AG20443 (cell line): ENCODE measurements around the gene THBS2.
A peak's percentile ranks its signal among the peaks of the same experiment; 100 is the strongest.
"Not testable (repeated sequence)": the region's sequence is repeated elsewhere in the genome, so short reads cannot be mapped to it uniquely, and the experiment has no call there.

Source experiments
- DNase-seq: peaks from one replicate; pipeline ENCODE4 v3.0.0; 2012; ENCODE audit warnings: low spot score, mixed read lengths

The THBS2 gene

DNA sequence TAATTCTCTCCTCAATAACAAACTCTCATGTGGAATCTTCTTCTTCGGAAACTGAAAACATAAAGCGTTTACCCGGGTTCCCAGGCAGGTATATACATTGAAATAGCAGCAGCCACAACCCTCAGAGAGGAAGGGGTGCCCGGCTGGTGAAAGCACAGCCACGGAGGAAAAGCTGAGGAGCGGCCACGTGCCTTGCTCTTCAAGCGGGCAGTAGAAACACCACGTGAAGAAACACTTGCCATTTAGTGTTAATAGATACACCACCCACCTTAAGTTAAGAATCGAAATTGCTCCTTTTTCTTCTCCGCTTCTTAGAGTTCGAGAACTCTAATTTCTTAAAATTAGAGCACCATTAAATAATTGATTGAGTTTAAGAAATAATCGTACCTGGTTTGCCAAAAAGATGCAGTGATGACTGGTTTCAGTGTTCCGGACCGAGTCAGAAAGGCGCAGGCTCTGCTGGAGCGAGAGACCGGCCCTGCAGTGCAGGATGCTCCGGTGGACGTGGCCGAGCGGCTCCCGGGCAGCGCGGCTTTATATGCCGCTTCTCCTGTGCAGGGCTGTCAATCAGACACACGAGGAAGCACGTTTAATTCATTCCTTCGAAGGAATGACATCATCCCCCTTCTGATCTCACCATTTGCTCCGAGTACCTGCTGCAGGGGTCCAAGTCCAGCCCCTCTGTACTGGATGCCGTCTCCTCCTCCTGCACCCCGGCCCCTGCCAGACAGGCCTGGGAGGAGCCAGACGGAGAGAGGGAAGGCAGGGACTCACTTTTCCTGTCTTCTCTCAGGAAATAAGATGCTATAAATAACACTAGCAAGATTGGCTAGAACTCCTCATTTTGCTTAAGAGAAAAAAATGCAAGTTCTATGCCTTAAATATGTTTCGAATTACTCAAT is at the start of gene THBS2:
Gene THBS2 (minus strand): TSS at position 510 of the 902 bp plus-strand sequence. CDS start 3,062 bp downstream, outside the sequence.
- DNase-seq: peak; percentile 90

DNA sequence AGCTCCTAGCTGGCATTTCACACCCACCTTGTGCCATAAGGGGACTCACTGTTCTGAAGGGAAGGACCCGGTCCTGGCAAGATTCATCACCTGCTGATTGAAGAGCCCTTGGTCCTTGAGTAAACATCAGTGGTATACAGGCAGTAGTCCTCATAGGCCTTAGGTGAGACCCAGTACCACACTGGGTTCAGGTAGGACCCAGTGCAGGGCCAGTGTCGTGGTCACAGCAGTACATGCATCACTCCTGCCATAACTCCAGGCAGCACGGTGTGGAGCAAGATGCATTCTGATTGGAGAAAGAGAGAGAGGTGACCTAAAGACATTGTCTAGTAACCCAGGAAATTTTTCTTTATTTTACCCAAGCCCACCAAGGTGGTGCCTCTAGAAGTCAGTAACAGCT is 49.1 kb upstream of the THBS2 start:
- no peak for DNase-seq

DNA sequence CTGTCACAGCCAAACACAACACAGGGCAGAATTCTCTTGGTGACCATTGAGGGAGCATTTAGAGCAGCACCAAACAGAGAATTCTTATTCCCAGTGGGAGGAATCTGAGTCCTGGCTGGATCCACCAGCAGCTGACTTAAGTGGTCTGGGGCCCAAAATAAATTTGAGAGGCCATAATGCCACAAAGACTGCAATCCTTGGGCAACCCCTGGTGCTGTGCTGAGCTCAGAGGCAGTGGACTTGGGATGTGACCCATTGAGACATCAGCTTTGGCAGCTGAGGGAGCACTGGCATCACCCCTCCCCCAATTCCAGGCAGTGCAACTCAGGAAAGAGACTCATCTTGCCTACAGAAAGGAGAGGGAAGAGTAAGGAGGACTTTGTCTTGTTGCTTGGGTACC is 48.6 kb upstream of the THBS2 start:
- no peak for DNase-seq

DNA sequence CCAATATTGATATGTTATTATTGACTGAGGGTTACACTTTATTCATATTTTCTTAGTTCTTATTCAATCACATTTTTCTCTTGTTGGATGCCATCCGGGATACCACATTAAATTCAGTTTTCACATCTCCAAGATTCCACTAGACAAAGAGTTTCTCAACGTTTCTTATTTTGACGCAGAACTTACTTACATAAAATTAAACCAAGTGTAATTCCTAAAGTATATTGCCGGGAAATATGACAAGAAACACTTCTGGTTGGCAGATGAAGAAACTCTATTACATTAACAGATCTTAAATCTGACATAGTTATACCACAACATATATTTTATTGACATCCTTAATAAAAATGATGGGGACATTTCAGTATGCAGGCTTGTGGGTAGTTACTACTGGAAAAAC is 47.3 kb upstream of the THBS2 start:
- no peak for DNase-seq

DNA sequence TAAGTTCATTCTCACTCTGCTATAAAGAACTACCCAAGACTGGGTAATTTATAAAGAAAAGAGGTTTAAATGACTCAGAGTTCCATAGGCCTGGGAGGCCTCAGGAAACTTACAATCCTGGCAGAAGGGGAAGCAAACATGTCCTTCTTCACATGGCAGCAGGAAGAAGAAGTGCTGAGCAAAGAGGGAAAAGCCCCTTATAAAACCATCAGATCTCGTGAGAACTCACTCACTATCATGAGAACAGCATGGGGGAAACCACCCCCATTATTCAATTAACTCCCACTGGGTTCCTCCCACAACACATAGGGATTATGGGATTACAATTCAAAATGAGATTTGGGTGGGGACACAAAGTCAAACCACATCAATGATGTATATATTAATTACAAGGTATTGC is 45.0 kb upstream of the THBS2 start:
- not testable (repeated sequence) for DNase-seq

DNA sequence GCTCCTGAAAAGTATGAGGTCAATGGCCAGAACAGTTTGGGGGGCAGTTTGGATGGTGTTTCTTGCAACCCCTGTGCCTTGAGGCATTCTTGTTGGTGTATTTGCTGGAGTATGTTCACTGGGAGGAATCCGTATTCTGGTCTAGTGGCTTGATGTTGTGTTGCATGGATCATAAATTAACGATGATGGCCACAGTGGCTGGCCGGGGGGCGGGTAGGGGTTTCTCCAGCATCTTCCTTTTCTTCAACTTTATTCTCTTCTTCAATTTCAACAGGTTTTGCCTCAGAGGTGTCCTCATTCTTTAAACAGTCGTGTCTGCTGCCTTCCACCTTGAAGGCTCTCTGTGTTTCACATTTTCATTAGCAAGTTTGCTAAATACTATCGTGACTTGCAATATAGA is 43.0 kb upstream of the THBS2 start:
- no peak for DNase-seq

DNA sequence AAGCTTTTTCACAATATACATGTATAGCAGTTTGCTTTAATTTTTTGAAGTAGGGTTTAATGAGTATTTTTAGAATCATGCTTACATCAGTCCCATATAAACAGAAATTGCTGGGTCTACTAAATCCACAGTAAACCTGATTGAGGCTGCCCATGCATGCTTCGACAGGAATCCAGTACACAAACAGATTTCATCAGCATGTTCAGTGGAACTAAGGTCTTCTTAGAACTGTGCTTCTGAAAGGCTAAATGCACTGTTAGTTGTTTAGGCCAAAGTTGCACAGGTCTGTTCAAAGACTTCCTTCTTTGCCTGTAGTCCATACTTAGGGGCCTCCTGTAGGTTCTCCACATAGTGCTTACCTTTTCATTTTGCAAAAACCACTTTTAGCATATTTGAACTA is 42.5 kb upstream of the THBS2 start:
- DNase-seq: no peak

DNA sequence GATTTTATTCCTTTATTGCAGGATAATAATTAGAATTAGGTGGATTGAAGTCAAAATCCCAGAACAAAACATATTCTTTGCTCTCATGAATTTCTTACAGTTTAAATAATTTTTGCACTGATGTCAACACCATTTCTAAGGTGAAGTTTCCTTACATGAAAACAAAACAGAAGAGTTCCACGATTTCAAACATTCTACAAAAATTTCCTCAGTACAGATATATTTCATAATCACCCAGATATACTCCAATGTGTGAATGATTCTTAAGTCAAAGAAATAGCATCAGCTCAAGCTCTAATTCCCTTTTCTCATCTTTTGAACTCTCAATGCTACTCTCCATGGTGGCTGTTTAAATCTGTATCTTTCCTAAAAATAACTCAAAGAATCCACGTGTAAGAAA is 39.5 kb upstream of the THBS2 start:
- no peak for DNase-seq

DNA sequence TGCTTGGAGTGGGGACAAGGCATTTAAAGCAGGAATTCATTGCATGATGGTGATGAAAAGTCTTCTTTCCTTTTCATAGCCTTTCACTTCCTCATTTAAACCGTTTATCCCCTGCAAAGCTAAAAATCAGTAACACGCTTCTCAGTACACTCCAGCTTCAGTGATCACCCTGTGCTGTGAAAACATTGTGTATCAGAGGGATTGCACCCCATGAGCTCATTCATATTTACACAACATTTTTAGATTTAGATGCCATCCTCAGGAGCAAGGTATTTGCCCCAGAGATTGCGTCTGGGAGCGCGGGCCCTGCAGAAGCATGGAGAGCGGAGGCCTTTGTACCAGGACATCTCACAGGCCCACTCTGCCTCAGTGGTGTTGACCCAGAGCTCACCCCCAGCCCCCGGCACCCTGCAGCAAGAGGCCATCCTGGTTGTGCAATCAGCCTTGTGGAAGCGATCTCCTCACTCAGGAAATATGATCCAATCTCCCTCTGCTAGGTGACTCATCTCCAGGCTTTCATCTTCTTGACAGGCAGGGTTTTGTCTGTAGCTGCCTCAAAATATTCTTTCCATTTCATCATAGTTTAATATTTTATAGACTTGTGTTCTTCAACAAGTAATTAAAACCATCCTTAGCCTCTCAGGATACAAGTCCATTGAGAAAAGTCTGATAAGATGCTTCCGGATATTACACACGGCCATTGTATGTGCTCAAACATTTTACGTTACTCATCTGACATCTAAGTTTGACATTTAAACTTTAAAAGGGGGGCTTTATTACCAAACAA is 38.9 kb upstream of the THBS2 start:
- peak; percentile 81 for DNase-seq

DNA sequence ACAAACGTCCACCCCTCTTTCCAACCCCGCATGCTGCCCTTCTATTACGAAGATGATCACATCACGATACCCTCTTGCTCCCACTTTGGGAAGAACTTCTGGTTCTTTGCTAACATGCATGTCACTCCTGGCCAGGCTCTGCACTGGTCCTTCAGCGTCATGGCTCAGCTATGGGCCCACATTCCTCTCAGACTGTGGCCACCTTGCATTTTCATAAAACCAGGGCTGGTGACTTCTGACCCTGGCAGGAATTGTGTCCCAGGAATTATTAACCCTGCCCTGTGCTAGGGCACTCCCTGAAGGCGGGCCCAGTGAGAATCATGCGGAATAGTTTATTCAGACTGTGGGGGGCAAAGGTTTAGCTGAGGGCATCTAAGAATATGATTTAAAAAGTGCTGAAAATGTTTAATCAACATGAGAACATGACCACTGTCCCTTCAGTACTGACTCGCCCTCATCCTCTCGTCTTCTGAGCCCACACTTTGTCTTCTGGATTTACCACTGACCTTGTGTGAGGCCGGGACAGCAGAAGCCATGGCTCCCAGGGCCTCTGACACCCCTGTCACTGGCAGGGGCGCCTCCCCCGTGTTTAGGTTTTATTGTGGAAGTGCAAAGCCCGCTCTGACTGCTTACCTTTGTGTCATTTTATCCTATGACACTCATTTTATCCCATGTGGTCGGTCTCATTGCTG is 38.1 kb upstream of the THBS2 start:
- no peak for DNase-seq

DNA sequence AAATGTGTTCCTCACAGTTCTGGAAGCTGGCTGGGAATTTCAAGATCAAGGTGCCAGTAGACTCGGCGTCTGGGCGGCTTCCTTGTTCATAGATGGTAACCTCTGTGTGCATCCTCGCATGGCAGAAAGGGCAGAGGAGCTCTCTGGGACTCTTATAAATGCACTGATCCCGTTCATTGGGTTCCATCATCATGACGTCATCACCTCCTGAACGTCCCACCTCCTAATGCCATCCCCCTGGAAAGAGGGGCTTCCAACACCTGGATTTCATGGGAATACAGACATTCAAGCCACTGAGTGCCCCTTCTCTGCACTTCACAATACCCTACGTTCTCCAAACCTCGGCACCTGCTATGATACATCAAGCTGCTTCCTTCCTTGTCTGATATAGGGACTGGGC is 37.5 kb upstream of the THBS2 start:
- DNase-seq: no peak

DNA sequence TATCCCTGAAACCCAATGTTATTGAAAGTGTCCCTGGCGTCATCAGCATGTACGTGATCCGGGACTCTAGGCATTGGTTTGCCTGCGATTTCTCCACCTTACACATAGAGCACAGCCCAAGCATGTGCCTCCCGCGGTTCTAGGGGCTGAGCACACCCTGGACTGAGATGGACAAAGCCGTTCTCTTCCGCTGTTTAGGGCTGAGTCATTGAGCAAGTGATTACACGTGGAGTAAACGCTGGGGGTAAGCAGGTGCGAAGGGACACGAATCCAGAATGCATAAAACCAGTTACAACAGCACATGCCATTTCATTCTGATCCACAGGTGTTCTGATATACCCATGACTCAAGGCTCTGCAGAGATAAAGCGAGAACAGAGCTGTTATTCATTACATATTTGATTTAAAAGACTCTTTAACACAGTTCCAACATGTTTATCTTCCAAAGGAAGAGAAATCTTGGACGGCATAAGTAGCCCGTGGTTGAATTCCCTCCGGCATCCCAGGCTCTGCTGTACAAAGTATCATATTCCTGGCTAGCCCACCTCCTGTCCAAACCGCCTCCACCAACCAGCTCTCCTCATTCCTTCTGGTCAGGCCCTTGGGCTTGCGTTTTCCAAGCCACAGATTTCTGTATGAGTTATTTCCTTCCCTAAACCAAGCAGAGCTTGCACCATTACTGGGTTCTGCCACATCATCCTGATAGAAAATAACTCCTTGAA is 36.1 kb upstream of the THBS2 start:
- DNase-seq: peak; percentile 24

DNA sequence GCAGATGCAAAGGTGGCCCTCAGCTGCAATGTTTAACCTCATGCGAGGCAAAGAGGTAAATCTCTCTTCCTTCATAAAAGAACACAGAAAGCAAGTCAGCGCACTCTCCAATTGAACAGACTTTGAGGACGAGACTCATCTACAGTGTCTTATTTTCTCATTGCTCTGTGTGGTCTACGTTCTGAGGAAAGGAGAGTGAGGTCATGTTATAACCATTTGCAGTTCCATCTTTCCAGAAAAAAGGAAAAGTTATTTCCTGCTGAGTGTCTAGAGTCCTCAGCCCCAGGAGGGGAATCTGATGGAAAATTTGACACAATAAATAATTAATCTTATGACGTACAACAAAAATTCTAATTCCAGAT is 35.6 kb upstream of the THBS2 start:
- DNase-seq: no peak

DNA sequence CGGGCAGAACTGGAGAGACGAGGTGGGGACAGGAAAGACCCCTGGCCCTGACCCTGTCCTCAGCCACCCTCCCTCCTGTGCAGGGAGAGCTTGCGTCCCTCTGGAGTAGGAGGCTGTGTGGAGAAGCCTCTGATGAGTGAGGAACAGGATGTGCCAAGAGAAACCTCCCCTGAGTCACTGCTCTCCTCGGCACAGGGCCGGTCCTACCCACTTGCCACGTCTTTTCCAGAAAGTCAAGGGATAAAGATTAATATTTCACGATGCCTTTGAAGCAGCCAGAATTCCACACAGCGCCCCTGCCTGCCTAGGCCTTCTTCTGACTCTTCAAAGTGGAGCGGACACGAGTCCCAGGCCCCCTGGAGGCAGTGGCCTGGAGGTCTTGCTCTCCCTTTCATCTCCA is 34.9 kb upstream of the THBS2 start:
- peak; percentile 86 for DNase-seq

DNA sequence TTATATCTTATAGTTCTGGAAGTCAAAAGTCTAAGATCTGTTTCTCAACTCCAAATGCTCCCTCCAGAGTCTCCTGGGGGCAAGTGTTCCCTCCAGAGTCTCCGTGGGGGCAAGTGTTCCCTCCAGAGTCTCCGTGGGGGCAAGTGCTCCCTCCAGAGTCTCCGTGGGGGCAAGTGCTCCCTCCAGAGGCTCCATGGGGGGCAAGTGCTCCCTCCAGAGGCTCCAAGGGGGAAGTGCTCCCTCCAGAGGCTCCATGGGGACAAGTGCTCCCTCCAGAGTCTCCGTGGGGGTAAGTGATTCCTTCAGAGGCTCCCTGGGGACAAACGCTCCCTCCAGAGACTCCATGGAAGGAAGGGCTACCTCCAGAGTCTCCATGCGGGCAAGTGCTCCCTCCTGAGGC is 34.0 kb upstream of the THBS2 start:
- no peak for DNase-seq

DNA sequence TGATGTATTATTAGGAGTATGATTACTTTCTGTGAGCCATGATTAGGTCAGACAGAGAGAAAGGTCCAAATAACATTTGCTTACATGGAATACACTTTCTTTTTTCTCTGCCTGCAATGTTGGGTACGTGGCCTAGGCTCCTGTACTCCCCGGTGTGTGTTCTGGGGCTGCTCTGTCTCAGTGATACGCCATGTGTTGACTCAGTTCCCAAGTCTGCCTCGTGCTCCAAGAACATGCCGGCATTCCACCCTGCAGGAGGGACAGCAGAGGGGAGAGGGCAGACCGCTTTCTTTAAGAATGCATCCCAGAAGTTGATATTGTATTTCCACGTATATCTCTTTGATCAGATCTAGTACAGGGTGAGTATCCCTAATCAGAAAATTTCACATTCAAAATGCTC is 33.3 kb upstream of the THBS2 start:
- DNase-seq: no peak

DNA sequence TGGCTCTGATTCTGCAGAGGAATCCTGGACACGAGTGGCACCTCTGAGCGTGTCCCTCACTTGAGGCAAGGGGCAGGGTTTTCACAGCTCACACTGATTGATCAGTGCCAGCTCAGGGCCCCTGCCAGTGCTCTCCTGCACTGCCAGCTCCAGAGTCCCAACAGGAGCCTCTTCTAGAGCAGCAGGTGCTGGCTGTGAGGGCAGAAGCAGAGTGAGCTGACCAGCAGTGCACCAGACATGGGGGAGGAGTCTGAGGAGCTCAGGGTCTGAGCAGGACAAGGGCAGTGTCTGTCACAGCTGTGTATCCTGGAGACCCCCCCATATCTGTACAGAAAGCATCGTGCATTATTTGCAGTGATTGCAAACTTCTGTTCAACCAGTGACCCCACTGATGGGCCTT is 31.5 kb upstream of the THBS2 start:
- no peak for DNase-seq

DNA sequence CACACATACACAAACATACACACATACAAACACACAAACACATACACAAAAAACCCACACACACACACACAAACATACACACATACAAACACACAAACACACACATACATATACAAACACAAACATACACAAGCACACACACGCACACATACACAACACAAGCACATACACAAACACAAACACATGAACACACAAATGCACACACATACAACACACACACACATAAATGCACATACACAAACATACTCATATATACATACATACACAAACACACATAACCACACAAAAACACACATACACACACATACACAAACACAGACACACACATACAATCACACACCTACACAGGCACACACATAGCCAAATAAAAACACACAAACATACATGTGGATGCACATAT is 30.3 kb upstream of the THBS2 start:
- no peak for DNase-seq

DNA sequence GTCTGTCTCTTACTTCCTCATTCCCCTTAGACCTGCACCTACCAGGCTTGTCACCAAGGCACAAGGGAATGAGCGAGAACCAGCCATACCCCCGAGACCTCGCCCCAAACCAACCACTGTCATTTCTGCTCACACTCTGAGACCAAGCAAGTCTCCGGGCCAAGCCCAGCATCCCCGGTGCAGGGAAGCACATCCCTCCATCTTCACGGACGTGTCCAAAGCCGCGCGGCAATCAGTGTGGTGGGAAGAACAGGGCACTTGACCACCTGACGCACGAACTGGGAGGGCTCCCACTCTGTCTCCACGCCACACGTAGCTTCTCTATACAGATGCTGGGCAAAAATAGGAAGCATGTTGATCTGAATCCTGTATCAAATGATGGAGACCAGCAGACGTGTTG is 28.4 kb upstream of the THBS2 start:
- no peak for DNase-seq

DNA sequence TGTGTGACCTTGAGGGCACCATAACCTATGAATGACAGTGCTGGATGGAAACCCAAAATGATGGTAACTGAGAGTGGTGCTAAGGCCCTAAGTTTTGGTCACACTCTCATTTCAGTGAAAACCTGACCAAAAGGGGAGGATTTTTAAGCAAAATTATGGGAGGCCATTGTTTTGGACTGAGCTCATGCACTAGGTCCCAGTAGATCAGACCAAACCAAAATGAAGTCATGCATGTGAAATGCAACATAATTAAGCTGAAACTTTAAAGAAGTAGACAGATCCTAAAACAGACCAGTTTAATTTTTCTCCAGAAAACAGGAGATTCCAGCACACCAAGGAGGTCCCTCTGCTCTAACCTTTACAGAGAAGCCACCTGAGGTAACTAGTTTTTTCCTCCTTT is 24.0 kb upstream of the THBS2 start:
- no peak for DNase-seq

DNA sequence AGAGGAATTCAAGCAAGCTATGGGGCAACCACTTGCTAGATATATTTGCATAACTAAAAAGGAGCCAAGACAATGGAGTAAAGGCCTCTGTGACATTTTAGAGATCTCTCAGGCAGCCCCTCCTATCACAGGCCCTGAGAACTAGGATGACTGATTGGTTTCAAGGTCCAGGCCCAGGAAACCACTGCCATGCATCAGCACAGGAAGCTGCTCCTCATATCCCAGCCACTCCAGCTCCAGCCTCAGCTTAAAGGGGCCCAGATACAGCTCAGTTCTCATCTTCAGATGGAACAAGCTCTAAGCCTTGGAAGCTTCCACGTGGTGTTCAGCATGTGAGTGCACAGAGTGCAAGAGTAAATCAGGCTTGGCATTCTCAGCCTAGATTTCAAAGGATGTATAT is 21.1 kb upstream of the THBS2 start:
- no peak for DNase-seq

DNA sequence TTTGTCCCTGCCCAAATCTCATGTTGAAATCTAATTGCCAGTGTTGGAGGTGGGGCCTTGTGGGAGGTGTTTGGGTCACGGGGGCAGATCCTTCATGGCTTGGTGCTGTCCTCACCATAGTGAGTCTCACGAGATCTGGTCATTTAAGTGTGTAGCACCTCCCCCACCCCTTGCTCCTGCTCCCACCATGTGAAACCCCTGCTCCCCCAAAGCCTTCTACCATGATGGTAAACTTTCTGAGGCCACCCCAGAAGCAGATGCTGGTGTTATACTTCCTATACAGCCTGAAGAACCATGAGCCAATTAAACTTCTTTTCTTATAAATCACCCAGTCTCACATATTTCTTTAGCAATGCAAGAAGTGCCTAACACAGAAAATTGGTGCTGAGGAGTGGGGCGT is 19.9 kb upstream of the THBS2 start:
- no peak for DNase-seq
